CD4-positive, alpha-beta T cell treated with Interleukin-17A for 4 hours (primary cell): Measurements from ENCODE around the gene SNN.

Experiments used
- DNase-seq: peaks from one replicate; pipeline ENCODE4 v3.0.0-alpha.2; 2020; ENCODE audit warnings: mixed read lengths

SNN gene

GRCh38 chr16:11681976-11682654, 13.9 kb downstream of the SNN start:
- DNase-seq: no peak

GRCh38 chr16:11682655-11683096, 14.4 kb downstream of the SNN start:
- no peak for DNase-seq

GRCh38 chr16:11683145-11683544, 14.9 kb downstream of the SNN start:
- DNase-seq: no peak

GRCh38 chr16:11684231-11685025, 16.2 kb downstream of the SNN start:
- DNase-seq: no peak

GRCh38 chr16:11685844-11686618, 17.8 kb downstream of the SNN start:
- no peak for DNase-seq

GRCh38 chr16:11686713-11687380, 18.6 kb downstream of the SNN start:
- no peak for DNase-seq

- DNase-seq: no peak
These were observed 19.6 kb downstream of the SNN start for GRCh38 chr16:11687601-11688519.

- DNase-seq: no peak
These were observed 20.2 kb downstream of the SNN start for GRCh38 chr16:11688520-11688886.

GRCh38 chr16:11689031-11689840, 21.0 kb downstream of the SNN start:
- no peak for DNase-seq

GRCh38 chr16:11691235-11691634, 23.0 kb downstream of the SNN start:
- DNase-seq: no peak

- DNase-seq: no peak
These were observed 23.5 kb downstream of the SNN start for GRCh38 chr16:11691771-11692170.

- DNase-seq: no peak
These were observed 23.9 kb downstream of the SNN start for GRCh38 chr16:11692171-11692570.

- DNase-seq: no peak
These were observed 24.4 kb downstream of the SNN start for GRCh38 chr16:11692651-11693050.

GRCh38 chr16:11696266-11697012, 28.2 kb downstream of the SNN start:
- DNase-seq: no peak

- DNase-seq: no peak
These were observed 29.1 kb downstream of the SNN start for GRCh38 chr16:11697319-11697718.

- DNase-seq: peak; percentile 31
These were observed 30.0 kb downstream of the SNN start for GRCh38 chr16:11698271-11698689.

GRCh38 chr16:11699234-11699894, 31.1 kb downstream of the SNN start:
- DNase-seq: no peak

- no peak for DNase-seq
These were observed 32.2 kb downstream of the SNN start for GRCh38 chr16:11700264-11701029.
